Chondrocyte (in vitro differentiated cells): ENCODE data around the gene IPP. TPM values are rescaled to one million over a fixed set of nuclear protein-coding genes. Genes with fewer than 3 reads are reported as not detected.
A peak's percentile ranks its signal among the peaks of the same experiment; 100 is the strongest.

Source experiments
- DNase-seq: peaks from one replicate; pipeline ENCODE4 v3.0.0; 2021; ENCODE audit warnings: mixed read lengths, low spot score
- H3K27ac Mint-ChIP-seq: one replicate; pipeline ENCODE4 v1.8.0; 2021; ENCODE audit warnings: mild to moderate bottlenecking, moderate library complexity, mixed read lengths; ENCODE audit not compliant: unreplicated experiment
- H3K27me3 Mint-ChIP-seq: 2 replicates; pipeline ENCODE4 v1.8.0; 2021; ENCODE audit warnings: low read depth, mixed read lengths
- H3K36me3 Mint-ChIP-seq: 2 replicates; pipeline ENCODE4 v1.8.0; 2021; ENCODE audit warnings: low read depth, mixed read lengths
- H3K4me1 Mint-ChIP-seq: 2 replicates; pipeline ENCODE4 v1.8.0; 2021; ENCODE audit warnings: low read depth, mild to moderate bottlenecking, mixed read lengths
- H3K4me3 Mint-ChIP-seq: one replicate; pipeline ENCODE4 v1.8.0; 2021; ENCODE audit warnings: mild to moderate bottlenecking, moderate library complexity, mixed read lengths; ENCODE audit not compliant: unreplicated experiment
- H3K9me3 Mint-ChIP-seq: 2 replicates; pipeline ENCODE4 v1.8.0; 2021; ENCODE audit warnings: low read depth, mixed read lengths
- CTCF ChIP-seq: fragments of 200-600 bp; sonication (generic); IDR thresholded peaks from 2 replicates; pipeline ENCODE4 v1.5.0; 2021; ENCODE audit warnings: antibody characterized with exemption, mild to moderate bottlenecking, moderate library complexity
- long read RNA-seq: library from polyadenylated mRNA; stranded (forward); transcript quantifications from one replicate; pipeline ENCODE4 v2.0.0, GENCODE V29; 2021
- total RNA-seq: library from RNA; stranded (reverse); gene quantifications from 3 replicates; pipeline ENCODE4 v1.2.1, GENCODE V29; 2021

IPP gene
- 20.3 to 22.7 TPM (median 20.4 TPM) in 3 replicates for total RNA-seq
- long read RNA-seq, transcript IPP-202 (9 exons, 3,113 nt) = major isoform, 5 of 17 reads
- long read RNA-seq, partial matches to known transcripts = 7 of 17 reads
- long read RNA-seq, other reads (novel, unspliced or antisense) = 5 of 17 reads

- Mint-ChIP-seq H3K4me1 (peaks cover 13% of the 10 kb centered on the region), H3K4me3 (peak within 1 kb of the TSS; percentile 93), H3K9me3 (peaks cover 5% of the 10 kb centered on the region), H3K27ac (peak within 1 kb of the TSS; percentile 99), H3K27me3 (no peaks in the 10 kb centered on the region), H3K36me3 (no peaks in the 10 kb centered on the region)
- DNase-seq = peak; percentile 100
- TF ChIP-seq CTCF = peak; percentile 63
Observed at GRCh38 chr1:45750298-45751038, at the start of gene IPP. TSS of gene IPP (minus strand) at chr1:45750653. CDS start at chr1:45746411, 4,242 bp downstream.

- Mint-ChIP-seq H3K4me1 (peaks cover 2% of the 10 kb centered on the region), H3K36me3 (no peaks in the 10 kb centered on the region), H3K27me3 (peaks cover 2% of the 10 kb centered on the region), H3K27ac (no peak overlapping the region), H3K4me3 (no peak overlapping the region), H3K9me3 (no peaks in the 10 kb centered on the region)
- DNase-seq = no peak
- no peak for TF ChIP-seq CTCF
Observed at GRCh38 chr1:45796946-45797345, 46.5 kb upstream of the IPP start.

GRCh38 chr1:45796381-45796780, 45.9 kb upstream of the IPP start:
- no peak for DNase-seq
- H3K4me3 Mint-ChIP-seq = no peak overlapping the region
- no peak for TF ChIP-seq CTCF
- H3K27ac Mint-ChIP-seq = no peak overlapping the region
- H3K27me3 Mint-ChIP-seq = peaks cover 2% of the 10 kb centered on the region
- H3K9me3 Mint-ChIP-seq = no peaks in the 10 kb centered on the region
- no peaks in the 10 kb centered on the region for H3K36me3 Mint-ChIP-seq
- H3K4me1 Mint-ChIP-seq = no peaks in the 10 kb centered on the region

- H3K4me1 Mint-ChIP-seq = no peaks in the 10 kb centered on the region
- no peak overlapping the region for H3K4me3 Mint-ChIP-seq
- no peaks in the 10 kb centered on the region for H3K9me3 Mint-ChIP-seq
- no peaks in the 10 kb centered on the region for H3K36me3 Mint-ChIP-seq
- H3K27ac Mint-ChIP-seq = no peak overlapping the region
- no peak for DNase-seq
- peaks cover 2% of the 10 kb centered on the region for H3K27me3 Mint-ChIP-seq
- TF ChIP-seq CTCF = no peak
Observed at GRCh38 chr1:45793942-45794604, 43.6 kb upstream of the IPP start.

GRCh38 chr1:45792744-45793143, 42.3 kb upstream of the IPP start:
- H3K4me3 Mint-ChIP-seq = no peak overlapping the region
- peaks cover 2% of the 10 kb centered on the region for H3K27me3 Mint-ChIP-seq
- H3K4me1 Mint-ChIP-seq = no peaks in the 10 kb centered on the region
- no peaks in the 10 kb centered on the region for H3K36me3 Mint-ChIP-seq
- no peak for DNase-seq
- no peaks in the 10 kb centered on the region for H3K9me3 Mint-ChIP-seq
- H3K27ac Mint-ChIP-seq = no peak overlapping the region
- no peak for TF ChIP-seq CTCF
